Panc1 (cell line): Measurements from ENCODE around the gene REPIN1. TPM values are rescaled to one million over a fixed set of nuclear protein-coding genes. Genes with fewer than 3 reads are reported as not detected.

Experiments
- ATAC-seq: fragments of 200-7000 bp; cut with Tn5 transposase; 2 replicates; pipeline ENCODE4 v1.9.1; 2020; ENCODE audit warnings: mild to moderate bottlenecking, moderate library complexity
- BruUV-seq: library from RNA; stranded (reverse); fragments of 400-500 nt; replicated peaks from 2 replicates; lab custom pipeline; 2021; lab: Mats Ljungman, UMichigan
- CTCF ChIA-PET: fragments of 300-600 bp; sonication (Branson Sonifier 250); formaldehyde crosslinking; loops from one replicate; lab custom pipeline; 2022; ENCODE audit warnings: antibody characterized with exemption; lab: Charles Lee
- POLR2A ChIA-PET: fragments of 300-600 bp; sonication (Branson Sonifier 250); formaldehyde crosslinking; loops from one replicate; lab custom pipeline; 2022; ENCODE audit warnings: antibody characterized with exemption; lab: Charles Lee
- DNase-seq: peaks from one replicate; pipeline ENCODE4 v3.0.0-alpha.2; 2010; ENCODE audit warnings: low read depth, low spot score
- H3K27ac ChIP-seq: 2 replicates; pipeline ENCODE4 v1.5.1; 2011; ENCODE audit warnings: mild to moderate bottlenecking, low read length, inconsistent platforms
- H3K27me3 ChIP-seq: fragments of 200-500 bp; sonication (Bioruptor generic); 2 replicates; pipeline ENCODE4 v1.6.0; 2014; ENCODE audit warnings: low read length, inconsistent platforms; ENCODE audit not compliant: control insufficient read depth, insufficient read depth
- H3K36me3 ChIP-seq: fragments of 200-500 bp; sonication (Bioruptor generic); 2 replicates; pipeline ENCODE4 v1.5.1; 2014; ENCODE audit warnings: inconsistent platforms, mild to moderate bottlenecking, low read length, moderate library complexity; ENCODE audit not compliant: control insufficient read depth, insufficient read depth
- H3K4me1 ChIP-seq: 2 replicates; pipeline ENCODE4 v1.5.1; 2011; ENCODE audit warnings: inconsistent platforms, mild to moderate bottlenecking, low read length, moderate library complexity; ENCODE audit not compliant: control insufficient read depth, insufficient read depth
- H3K4me3 ChIP-seq, 2 experiments: 2 replicates each; pipeline ENCODE4 v1.5.1; 2011 to 2012; ENCODE audit warnings: low read depth in 2 of 2, low read length in 2 of 2, mild to moderate bottlenecking in 2 of 2, inconsistent platforms in 1 of 2, moderate library complexity in 1 of 2
- H3K9me3 ChIP-seq: fragments of 200-500 bp; sonication (Bioruptor generic); 2 replicates; pipeline ENCODE4 v1.5.1; 2014; ENCODE audit warnings: low read depth, mild to moderate bottlenecking, inconsistent platforms, low read length, moderate library complexity; ENCODE audit not compliant: control insufficient read depth, insufficient read depth
- POLR2AphosphoS5 ChIP-seq: IDR thresholded peaks from 2 replicates; pipeline ENCODE4 v1.6.1; 2012; ENCODE audit warnings: mild to moderate bottlenecking, low read depth, low read length, moderate library complexity
- SIN3A ChIP-seq: IDR thresholded peaks from 2 replicates; pipeline ENCODE4 v1.6.1; 2012; ENCODE audit warnings: low read depth, mild to moderate bottlenecking, low read length, moderate library complexity, borderline replicate concordance; ENCODE audit not compliant: insufficient read depth
- TCF7L2 ChIP-seq: IDR thresholded peaks from 2 replicates; pipeline ENCODE4 v1.6.1; 2011; ENCODE audit warnings: mild to moderate bottlenecking, low read depth, low read length, inconsistent platforms
- in situ Hi-C: cut with HindIII; loops from 2 replicates; pipeline ENCODE4 v1.10.0; 2016; ENCODE audit warnings: low sequenced_read_pairs, low pct_unique_long_range_greater_than_20kb
- intact Hi-C: fragments of 100-400 bp; cut with micrococcal nuclease; formaldehyde crosslinking; loops from one replicate; pipeline ENCODE4 v1.10.0; 2022; ENCODE audit not compliant: unreplicated experiment
- total RNA-seq: library from RNA; stranded (reverse); gene quantifications from one replicate; pipeline ENCODE4 v1.2.1, GENCODE V29; 2021; ENCODE audit not compliant: unreplicated experiment
- TF ChIP-seq, protein P1 (sequence below): fragments of 450-650 bp; IDR thresholded peaks from 2 replicates; pipeline ENCODE4 v1.5.1; 2017; ENCODE audit warnings: mild to moderate bottlenecking
- TF ChIP-seq, protein P2 (sequence below), 2 experiments: IDR thresholded peaks; 2 replicates each; pipeline ENCODE4 v1.6.1; 2011 to 2012; ENCODE audit warnings: low read depth in 2 of 2, control low read depth in 1 of 2, low read length in 1 of 2, mild to moderate bottlenecking in 1 of 2, moderate library complexity in 1 of 2; ENCODE audit not compliant: insufficient read depth in 1 of 2

Gene REPIN1
- total RNA-seq, 1 experiment from 2014 or later, result 209 TPM

DNA sequence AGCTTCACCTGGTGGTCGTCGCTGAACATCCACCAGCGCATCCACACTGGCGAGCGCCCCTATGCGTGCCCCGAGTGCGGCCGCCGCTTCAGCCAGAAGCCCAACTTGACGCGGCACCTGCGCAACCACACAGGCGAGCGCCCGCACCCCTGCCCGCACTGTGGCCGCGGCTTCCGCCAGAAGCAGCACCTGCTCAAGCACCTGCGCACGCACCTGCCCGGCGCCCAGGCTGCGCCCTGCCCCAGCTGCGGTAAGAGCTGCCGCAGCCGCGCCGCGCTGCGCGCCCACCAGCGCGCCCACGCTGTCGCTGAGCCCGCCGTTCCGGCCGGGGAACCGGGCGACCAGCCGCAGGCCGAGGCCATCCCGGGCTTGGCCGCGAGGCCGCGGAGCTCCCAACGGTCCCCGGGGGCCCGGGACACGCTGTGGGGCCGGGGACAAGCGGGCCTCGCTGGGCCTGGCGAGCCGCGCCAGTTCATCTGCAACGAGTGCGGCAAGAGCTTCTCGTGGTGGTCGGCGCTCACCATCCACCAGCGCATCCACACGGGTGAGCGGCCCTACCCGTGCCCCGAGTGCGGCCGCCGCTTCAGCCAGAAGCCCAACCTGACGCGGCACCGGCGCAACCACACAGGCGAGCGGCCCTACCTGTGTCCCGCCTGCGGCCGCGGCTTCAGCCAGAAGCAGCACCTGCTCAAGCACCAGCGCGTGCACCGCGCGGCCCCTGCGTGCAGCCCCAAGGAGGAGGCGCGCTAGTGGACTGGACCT, 28.9 kb downstream of the REPIN1 start:
- ChIA-PET CTCF (no interaction called here), POLR2A (no interaction called here)
- in situ Hi-C loops, result no loop called here

DNA sequence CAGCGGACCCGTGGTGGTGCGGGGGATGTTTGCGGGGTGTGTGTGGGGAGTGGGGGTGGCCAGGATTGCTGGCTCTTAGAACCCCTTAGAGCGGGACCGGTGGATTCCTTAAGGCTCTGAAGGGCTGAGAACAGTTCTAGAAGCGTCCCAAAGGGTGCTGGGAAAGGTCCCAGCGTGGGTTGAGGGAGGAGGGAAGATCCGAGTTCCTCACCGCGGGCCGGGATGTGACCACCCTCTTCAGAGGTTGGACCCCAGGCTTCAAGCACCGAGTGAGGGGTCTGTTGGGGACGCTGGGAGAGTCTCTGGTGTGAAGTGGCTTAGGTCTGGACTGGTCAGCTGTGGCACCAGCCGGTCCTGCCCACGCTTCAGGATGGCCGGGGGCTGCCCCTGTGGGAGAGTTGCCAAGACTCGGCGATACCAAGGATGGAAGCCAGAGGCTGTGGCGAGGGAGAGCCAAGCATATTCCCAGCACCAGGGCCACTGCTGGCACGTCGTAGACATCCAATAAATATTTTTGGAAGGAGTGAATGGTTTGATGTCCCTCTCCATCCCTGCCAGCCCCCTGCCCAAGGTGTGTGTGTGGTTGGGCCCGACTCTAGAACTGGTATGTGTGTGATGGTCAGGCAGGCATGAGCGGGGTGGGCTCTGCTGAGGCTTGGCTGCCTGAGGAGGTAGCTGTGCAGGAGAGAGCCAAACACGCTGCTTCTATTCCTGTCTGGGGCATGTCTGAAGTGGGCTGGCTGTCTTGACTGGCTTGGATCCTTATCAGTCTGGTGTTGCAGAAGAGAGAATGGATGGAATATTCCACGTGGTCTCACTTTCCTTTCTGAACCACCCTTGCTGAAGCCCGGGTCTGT, 29.7 kb downstream of the REPIN1 start:
- H3K36me3 ChIP-seq, result no peaks in the 10 kb centered on the region
- no peaks in the 10 kb centered on the region for H3K27me3 ChIP-seq
- BruUV-seq, result no TSS peak
- peaks cover 41% of the 10 kb centered on the region for H3K4me1 ChIP-seq
- TF ChIP-seq TCF7L2 (no peak), SIN3A (no peak), POLR2AphosphoS5 (no peak)
- TF ChIP-seq, protein P1, sequence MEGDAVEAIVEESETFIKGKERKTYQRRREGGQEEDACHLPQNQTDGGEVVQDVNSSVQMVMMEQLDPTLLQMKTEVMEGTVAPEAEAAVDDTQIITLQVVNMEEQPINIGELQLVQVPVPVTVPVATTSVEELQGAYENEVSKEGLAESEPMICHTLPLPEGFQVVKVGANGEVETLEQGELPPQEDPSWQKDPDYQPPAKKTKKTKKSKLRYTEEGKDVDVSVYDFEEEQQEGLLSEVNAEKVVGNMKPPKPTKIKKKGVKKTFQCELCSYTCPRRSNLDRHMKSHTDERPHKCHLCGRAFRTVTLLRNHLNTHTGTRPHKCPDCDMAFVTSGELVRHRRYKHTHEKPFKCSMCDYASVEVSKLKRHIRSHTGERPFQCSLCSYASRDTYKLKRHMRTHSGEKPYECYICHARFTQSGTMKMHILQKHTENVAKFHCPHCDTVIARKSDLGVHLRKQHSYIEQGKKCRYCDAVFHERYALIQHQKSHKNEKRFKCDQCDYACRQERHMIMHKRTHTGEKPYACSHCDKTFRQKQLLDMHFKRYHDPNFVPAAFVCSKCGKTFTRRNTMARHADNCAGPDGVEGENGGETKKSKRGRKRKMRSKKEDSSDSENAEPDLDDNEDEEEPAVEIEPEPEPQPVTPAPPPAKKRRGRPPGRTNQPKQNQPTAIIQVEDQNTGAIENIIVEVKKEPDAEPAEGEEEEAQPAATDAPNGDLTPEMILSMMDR, result no peak
- TF ChIP-seq, protein P2, sequence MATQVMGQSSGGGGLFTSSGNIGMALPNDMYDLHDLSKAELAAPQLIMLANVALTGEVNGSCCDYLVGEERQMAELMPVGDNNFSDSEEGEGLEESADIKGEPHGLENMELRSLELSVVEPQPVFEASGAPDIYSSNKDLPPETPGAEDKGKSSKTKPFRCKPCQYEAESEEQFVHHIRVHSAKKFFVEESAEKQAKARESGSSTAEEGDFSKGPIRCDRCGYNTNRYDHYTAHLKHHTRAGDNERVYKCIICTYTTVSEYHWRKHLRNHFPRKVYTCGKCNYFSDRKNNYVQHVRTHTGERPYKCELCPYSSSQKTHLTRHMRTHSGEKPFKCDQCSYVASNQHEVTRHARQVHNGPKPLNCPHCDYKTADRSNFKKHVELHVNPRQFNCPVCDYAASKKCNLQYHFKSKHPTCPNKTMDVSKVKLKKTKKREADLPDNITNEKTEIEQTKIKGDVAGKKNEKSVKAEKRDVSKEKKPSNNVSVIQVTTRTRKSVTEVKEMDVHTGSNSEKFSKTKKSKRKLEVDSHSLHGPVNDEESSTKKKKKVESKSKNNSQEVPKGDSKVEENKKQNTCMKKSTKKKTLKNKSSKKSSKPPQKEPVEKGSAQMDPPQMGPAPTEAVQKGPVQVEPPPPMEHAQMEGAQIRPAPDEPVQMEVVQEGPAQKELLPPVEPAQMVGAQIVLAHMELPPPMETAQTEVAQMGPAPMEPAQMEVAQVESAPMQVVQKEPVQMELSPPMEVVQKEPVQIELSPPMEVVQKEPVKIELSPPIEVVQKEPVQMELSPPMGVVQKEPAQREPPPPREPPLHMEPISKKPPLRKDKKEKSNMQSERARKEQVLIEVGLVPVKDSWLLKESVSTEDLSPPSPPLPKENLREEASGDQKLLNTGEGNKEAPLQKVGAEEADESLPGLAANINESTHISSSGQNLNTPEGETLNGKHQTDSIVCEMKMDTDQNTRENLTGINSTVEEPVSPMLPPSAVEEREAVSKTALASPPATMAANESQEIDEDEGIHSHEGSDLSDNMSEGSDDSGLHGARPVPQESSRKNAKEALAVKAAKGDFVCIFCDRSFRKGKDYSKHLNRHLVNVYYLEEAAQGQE (IDR thresholded peaks at IDR 0.05; ENCODE audit: insufficient read depth in 1 of 2, low read depth in 2 of 2, low read length in 1 of 2), result no peak
- no peak for DNase-seq
- in situ Hi-C loops, result no loop called here
- no peak for ATAC-seq
- H3K9me3 ChIP-seq, result no peaks in the 10 kb centered on the region
- ChIA-PET CTCF (interaction anchor here (0.6 kb wide), 1 partner anchor 503 kb away, joined by 4 read pairs; no protein-coding TSS in a partner anchor), POLR2A (no interaction called here)
- H3K4me3 ChIP-seq, result no peak overlapping the region
- peak overlapping the region; percentile 19; the same call in 1 of the 2 replicates for H3K27ac ChIP-seq
- intact Hi-C loops, result no loop called here

More for the DNA sequence above, 28.9 kb downstream of the REPIN1 start:
- Histone ChIP-seq H3K4me1 (peaks cover 40% of the 10 kb centered on the region), H3K27me3 (no peaks in the 10 kb centered on the region), H3K27ac (no peak overlapping the region), H3K36me3 (no peaks in the 10 kb centered on the region), H3K4me3 (no peak overlapping the region), H3K9me3 (no peaks in the 10 kb centered on the region)
- BruUV-seq, result no TSS peak
- intact Hi-C loops, result no loop called here
- ATAC-seq (no peak), DNase-seq (no peak)
- TF ChIP-seq SIN3A, result no peak
- TF ChIP-seq POLR2AphosphoS5, result no peak
- no peak for TF ChIP-seq TCF7L2
- TF ChIP-seq, protein P2 (IDR thresholded peaks at IDR 0.05; ENCODE audit: insufficient read depth in 1 of 2, low read depth in 2 of 2, low read length in 1 of 2), result no peak
- TF ChIP-seq, protein P1, result no peak
